Body of pancreas (tissue), 4 donors: ENCODE results near the gene ADAMTS6. TPM values are rescaled to one million over a fixed set of nuclear protein-coding genes. Genes with fewer than 3 reads are reported as not detected.

ENCODE experiments used
- ATAC-seq: fragments of 150-250 bp; one replicate; pipeline ENCODE4 v1.9.1; 2016
- DNase-seq, 4 donors: peaks; one replicate each; pipeline ENCODE4 v3.0.0-alpha.2; 2019
- H3K27ac ChIP-seq, 4 donors: fragments of 200-600 bp; sonication (generic); 1 replicate in 3 of 4; 2 replicates in 1 of 4; pipeline versions ENCODE4 v1.5.1 to v1.6.1; 2016 to 2019; ENCODE audit warnings: mild to moderate bottlenecking in 1 of 4, mixed read lengths in 1 of 4, moderate library complexity in 1 of 4
- H3K27me3 ChIP-seq, 2 donors: fragments of 200-600 bp; sonication (generic); one replicate each; pipeline ENCODE4 v1.6.0; 2016; ENCODE audit warnings: mild to moderate bottlenecking in 1 of 2
- H3K36me3 ChIP-seq, 2 donors: fragments of 200-600 bp; sonication (generic); replicated peaks in 1 of 2; 2 replicates each; pipeline ENCODE4 v1.5.1; 2016; ENCODE audit warnings: low read depth in 2 of 2; ENCODE audit not compliant: insufficient read depth in 1 of 2
- H3K4me1 ChIP-seq: fragments of 200-600 bp; sonication (generic); one replicate; pipeline ENCODE4 v1.6.0; 2016
- H3K4me3 ChIP-seq, 2 donors: fragments of 200-600 bp; sonication (generic); 1 replicate in 1 of 2; 2 replicates in 1 of 2; pipeline ENCODE4 v1.5.1; 2016 to 2019
- H3K9me3 ChIP-seq, 3 donors: fragments of 200-600 bp; sonication (generic); 1 replicate in 2 of 3; 2 replicates in 1 of 3; pipeline ENCODE4 v1.5.1; 2016
- POLR2A ChIP-seq, 3 donors: fragments of 450-650 bp; IDR thresholded peaks; one replicate each; pipeline ENCODE4 v1.6.1; 2016; ENCODE audit warnings: antibody characterized with exemption in 3 of 3, mild to moderate bottlenecking in 2 of 3
- WGBS, 2 donors: methylation state at CpG; one replicate each; pipeline ENCODE4 v1.1.5; 2017; 5-methylcytosine and 5-hydroxymethylcytosine counted together
- intact Hi-C: fragments of 100-400 bp; cut with DNase I; formaldehyde crosslinking; loops from one replicate; pipeline ENCODE4 v1.15.1; 2023
- total RNA-seq, 2 donors: library from RNA; depleted of rRNA; stranded (reverse); fragments of >200 nt; gene quantifications; one replicate each; pipeline ENCODE4 v1.1.0, GENCODE V29; 2016
- TF ChIP-seq, protein P1 (sequence below), 7 experiments: fragments of 450-650 bp in 4 of 7; fragments of 200-600 bp in 3 of 7; sonication (generic) in 3 of 7; IDR thresholded peaks; one replicate each; pipeline ENCODE4 v1.5.1; 2016 to 2019; ENCODE audit warnings: antibody characterized with exemption in 7 of 7

Gene ADAMTS6
- total RNA-seq, 2 donors from 2014 or later, result 0.78 TPM; not detected in 1

DNA sequence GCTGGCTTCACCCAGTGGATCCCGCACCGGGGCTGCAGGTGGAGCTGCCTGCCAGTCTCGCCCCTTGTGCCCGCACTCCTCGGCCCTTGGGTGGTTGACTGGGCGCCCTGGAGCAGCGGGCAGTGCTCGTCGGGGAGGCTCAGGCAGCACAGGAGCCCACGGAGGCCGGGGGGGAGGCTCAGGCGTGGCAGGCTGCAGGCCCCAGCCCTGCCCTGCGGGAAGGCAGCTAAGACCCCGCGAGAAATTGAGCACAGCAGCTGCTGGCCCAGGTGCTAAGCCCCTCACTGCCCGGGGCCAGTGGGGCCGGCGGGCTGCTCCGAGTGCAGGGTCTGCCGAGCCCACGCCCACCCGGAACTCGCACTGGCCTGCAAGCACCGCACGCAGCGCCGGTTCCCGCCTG is 3.7 kb upstream of the ADAMTS6 start:
- Histone ChIP-seq H3K4me1 (peaks cover 18% of the 10 kb centered on the region), H3K36me3 (no peaks in the 10 kb centered on the region), H3K27ac (no peak overlapping the region), H3K27me3 (no peaks in the 10 kb centered on the region), H3K9me3 (no peaks in the 10 kb centered on the region), H3K4me3 (no peak overlapping the region)
- no peak for ATAC-seq
- no peak for DNase-seq
- intact Hi-C loops, result loop anchor here (10.0 kb wide), 1 partner anchor 391 kb away; no protein-coding TSS in a partner anchor
- WGBS, 2 donors, result 84 to 89% methylated on average over 17 to 26 of the region's 28 CpGs
- TF ChIP-seq, protein P1, sequence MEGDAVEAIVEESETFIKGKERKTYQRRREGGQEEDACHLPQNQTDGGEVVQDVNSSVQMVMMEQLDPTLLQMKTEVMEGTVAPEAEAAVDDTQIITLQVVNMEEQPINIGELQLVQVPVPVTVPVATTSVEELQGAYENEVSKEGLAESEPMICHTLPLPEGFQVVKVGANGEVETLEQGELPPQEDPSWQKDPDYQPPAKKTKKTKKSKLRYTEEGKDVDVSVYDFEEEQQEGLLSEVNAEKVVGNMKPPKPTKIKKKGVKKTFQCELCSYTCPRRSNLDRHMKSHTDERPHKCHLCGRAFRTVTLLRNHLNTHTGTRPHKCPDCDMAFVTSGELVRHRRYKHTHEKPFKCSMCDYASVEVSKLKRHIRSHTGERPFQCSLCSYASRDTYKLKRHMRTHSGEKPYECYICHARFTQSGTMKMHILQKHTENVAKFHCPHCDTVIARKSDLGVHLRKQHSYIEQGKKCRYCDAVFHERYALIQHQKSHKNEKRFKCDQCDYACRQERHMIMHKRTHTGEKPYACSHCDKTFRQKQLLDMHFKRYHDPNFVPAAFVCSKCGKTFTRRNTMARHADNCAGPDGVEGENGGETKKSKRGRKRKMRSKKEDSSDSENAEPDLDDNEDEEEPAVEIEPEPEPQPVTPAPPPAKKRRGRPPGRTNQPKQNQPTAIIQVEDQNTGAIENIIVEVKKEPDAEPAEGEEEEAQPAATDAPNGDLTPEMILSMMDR (IDR thresholded peaks at IDR 0.05), result no peak
- no peak for TF ChIP-seq POLR2A (IDR thresholded peaks at IDR 0.05)

DNA sequence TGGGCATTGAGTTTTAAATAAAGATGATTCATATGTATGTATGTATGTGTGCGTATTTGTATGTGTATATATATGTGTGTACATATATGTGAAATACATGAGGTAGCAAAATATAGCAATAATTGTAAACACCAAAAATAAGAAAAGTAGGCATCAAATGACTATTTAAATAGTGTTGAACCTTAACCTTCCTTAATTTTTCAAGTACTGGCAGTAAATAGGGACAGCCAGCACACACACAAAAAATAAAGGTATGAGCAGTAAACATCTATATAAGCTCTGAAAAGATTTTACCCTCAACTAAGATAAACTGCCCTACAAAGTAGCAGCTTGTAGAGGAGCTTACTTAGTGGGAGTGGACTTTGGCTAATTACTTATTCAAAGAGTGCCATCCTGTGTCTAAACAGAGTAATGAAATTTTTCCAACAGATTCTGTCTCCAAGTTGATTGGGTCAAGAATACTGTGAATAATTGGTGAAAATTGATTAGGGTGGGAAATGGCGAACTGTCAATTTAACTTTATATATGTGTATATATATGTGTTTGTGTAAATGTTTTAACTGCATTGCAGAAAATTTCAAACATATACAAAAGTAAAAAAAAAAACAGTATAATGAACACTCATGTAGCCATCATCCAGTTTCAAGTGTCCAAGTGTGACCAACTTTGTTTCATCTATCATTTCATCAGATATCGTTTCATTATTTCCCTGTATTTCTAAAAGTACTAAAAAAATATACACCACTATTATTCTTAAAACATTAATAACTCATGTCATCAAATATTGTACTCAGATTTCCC is 2.0 kb upstream of the ADAMTS6 start:
- DNase-seq, result no peak
- ATAC-seq, result peak; percentile 61
- Histone ChIP-seq H3K27ac (peak overlapping the region in 3 of 4 donors; percentile 71 to 90 (median 76)), H3K36me3 (no peaks in the 10 kb centered on the region), H3K27me3 (no peaks in the 10 kb centered on the region), H3K4me3 (no peak overlapping the region), H3K4me1 (peaks cover 27% of the 10 kb centered on the region), H3K9me3 (no peaks in the 10 kb centered on the region)
- intact Hi-C loops, result loop anchor here (10.0 kb wide), 1 partner anchor 389 kb away; no protein-coding TSS in a partner anchor
- WGBS, 2 donors, result 5 to 12% methylated on average over 3 of the region's 3 CpGs
- no peak for TF ChIP-seq POLR2A (IDR thresholded peaks at IDR 0.05)
- TF ChIP-seq, protein P1 (IDR thresholded peaks at IDR 0.05), result peak in 6 of 7 experiments; percentile 26 to 76 (median 62)

DNA sequence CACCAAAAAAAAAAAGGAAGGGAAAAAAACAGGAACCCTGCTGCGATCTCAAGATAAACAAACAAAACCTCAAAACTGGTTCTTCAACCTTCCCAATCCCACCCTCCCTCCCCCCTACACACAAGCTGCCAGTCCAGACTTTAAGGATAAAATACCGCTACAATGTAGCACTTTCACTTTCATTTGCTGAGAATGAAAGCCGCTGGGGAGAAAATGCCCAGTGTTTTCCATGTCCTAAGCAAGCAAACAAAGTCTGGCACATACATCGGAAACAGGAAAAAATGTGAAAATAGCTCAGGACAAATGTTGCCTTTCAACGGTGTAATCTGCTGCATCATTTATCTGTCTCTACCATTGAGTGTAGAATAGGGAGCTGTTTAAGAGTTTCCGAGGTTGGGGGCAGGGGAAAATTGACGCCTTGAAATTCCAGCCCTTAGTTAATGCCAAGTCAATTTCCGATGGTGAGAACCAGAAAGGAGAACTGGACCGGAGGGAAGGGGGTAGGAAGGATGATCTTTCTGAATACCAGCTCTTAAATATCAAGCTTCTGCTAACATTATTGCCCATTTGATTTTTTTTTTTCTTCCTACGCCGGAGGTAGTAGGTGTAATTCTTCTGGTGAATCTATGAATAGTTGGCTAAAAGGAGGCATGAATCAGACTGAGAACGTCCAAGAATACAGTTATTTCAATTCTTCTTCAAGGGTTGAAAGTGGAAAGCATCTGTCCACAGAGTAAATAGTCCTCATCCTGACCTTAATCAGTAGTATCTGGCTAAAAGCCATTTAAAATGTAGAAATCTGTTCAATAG is 1.2 kb upstream of the ADAMTS6 start:
- H3K4me1 ChIP-seq, result peaks cover 27% of the 10 kb centered on the region
- peak overlapping the region; percentile 19 to 90 (median 74) for H3K27ac ChIP-seq
- TF ChIP-seq, protein P1 (IDR thresholded peaks at IDR 0.05), result no peak
- TF ChIP-seq POLR2A (IDR thresholded peaks at IDR 0.05), result no peak
- DNase-seq, result peak in 2 of 4 donors; percentile 21 to 30
- peak overlapping the region in 1 of 2 donors; percentile 60 for H3K4me3 ChIP-seq
- H3K9me3 ChIP-seq, result no peaks in the 10 kb centered on the region
- no peaks in the 10 kb centered on the region for H3K36me3 ChIP-seq
- H3K27me3 ChIP-seq, result no peaks in the 10 kb centered on the region
- 0 to 1% methylated on average over 12 of the region's 12 CpGs for WGBS, 2 donors
- intact Hi-C loops, result loop anchor here (10.0 kb wide), 1 partner anchor 388 kb away; no protein-coding TSS in a partner anchor
- peak; percentile 70 for ATAC-seq

DNA sequence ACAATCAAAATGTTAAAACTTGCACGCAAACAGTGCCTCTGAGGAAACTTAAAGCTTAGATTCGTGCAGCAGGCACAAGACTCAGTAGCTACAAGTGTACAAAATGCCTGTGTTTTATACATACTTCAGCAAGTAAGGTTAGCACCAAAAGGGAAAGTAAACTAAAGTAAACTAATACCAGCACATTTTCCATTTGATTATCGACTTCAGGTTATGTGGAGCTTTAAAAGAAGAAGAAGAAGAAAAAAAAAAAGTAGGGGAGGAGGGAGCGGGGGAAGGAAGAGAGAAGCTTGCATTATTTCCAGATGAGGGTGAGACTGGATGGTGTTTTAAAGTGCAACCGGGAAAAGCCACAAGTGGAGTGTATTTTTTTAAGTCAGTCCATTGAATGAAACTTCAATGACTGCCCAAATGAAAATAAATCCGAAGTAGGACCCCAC is 596 bp upstream of the ADAMTS6 start:
- intact Hi-C loops, result loop anchor here (10.0 kb wide), 1 partner anchor 388 kb away; no protein-coding TSS in a partner anchor
- H3K9me3 ChIP-seq, result no peaks in the 10 kb centered on the region
- H3K4me1 ChIP-seq, result peaks cover 27% of the 10 kb centered on the region
- no peaks in the 10 kb centered on the region for H3K27me3 ChIP-seq
- no peak for DNase-seq
- TF ChIP-seq POLR2A (IDR thresholded peaks at IDR 0.05), result no peak
- TF ChIP-seq, protein P1 (IDR thresholded peaks at IDR 0.05), result no peak
- no peaks in the 10 kb centered on the region for H3K36me3 ChIP-seq
- WGBS, 2 donors, result 0% methylated on average over 6 of the region's 6 CpGs
- peak overlapping the region; percentile 48 to 90 (median 74) for H3K27ac ChIP-seq
- peak; percentile 16 for ATAC-seq
- H3K4me3 ChIP-seq, result peak overlapping the region in 1 of 2 donors; percentile 60
